ENCODE measurements around the gene PGD.

GRCh38 chr1:10444248-10444647, 45.4 kb downstream of the PGD start:
- TF ChIP-seq CTCF (IDR thresholded peaks at IDR 0.05; ENCODE audit: low read depth, low read length) (no peak), EZH2phosphoT487 (IDR thresholded peaks at IDR 0.05; ENCODE audit: low read depth) (no peak)

Data from OCI-LY3 (cell line).